Cardiac muscle cell (in vitro differentiated cells and primary cell): ENCODE results near the gene TJP2. TPM values are rescaled to one million over a fixed set of nuclear protein-coding genes. Genes with fewer than 3 reads are reported as not detected.

Experiments used
- DNase-seq, 2 donors: peaks; one replicate each; pipeline versions ENCODE4 v3.0.0 to v3.0.0-alpha.2; 2010 to 2017; ENCODE audit warnings: low read depth in 1 of 2, low spot score in 1 of 2
- H3K27ac ChIP-seq: fragments of 200-600 bp; sonication (generic); 2 replicates; pipeline ENCODE4 v1.5.1; 2016
- H3K27me3 ChIP-seq: fragments of 200-600 bp; sonication (generic); 2 replicates; pipeline ENCODE4 v1.6.0; 2016; ENCODE audit warnings: control low read depth
- H3K36me3 ChIP-seq: fragments of 200-600 bp; sonication (generic); 2 replicates; pipeline ENCODE4 v1.5.1; 2016; ENCODE audit warnings: control low read depth
- H3K4me1 ChIP-seq: fragments of 200-600 bp; sonication (generic); 2 replicates; pipeline ENCODE4 v1.8.1; 2017; ENCODE audit warnings: low read depth, mild to moderate bottlenecking, mixed run types
- H3K4me3 ChIP-seq: fragments of 200-600 bp; sonication (generic); 2 replicates; pipeline ENCODE4 v1.5.1; 2016; ENCODE audit warnings: mild to moderate bottlenecking
- H3K9me3 ChIP-seq: fragments of 200-600 bp; sonication (generic); 2 replicates; pipeline ENCODE4 v1.5.1; 2017; ENCODE audit warnings: low read depth, mild to moderate bottlenecking, control low read depth
- polyA plus RNA-seq: library from polyadenylated mRNA; unstranded; fragments of >200 nt; fragmentation: Nextera tagmentation; extraction: Ambion mirVana; gene quantifications from 2 replicates; pipeline ENCODE4 v1.2.1, GENCODE V29; 2016
- total RNA-seq: library from RNA; depleted of rRNA; stranded (reverse); fragments of >200 nt; gene quantifications from 2 replicates; pipeline ENCODE4 v1.2.3, GENCODE V29; 2016
- TF ChIP-seq, protein P1 (sequence below): IDR thresholded peaks from 2 replicates; pipeline ENCODE4 v1.5.1; 2012; ENCODE audit warnings: low read depth, mild to moderate bottlenecking, low read length

Gene TJP2
- total and polyA plus RNA-seq, 2 experiments from 2014 or later, result 69.3 to 102 TPM

DNA sequence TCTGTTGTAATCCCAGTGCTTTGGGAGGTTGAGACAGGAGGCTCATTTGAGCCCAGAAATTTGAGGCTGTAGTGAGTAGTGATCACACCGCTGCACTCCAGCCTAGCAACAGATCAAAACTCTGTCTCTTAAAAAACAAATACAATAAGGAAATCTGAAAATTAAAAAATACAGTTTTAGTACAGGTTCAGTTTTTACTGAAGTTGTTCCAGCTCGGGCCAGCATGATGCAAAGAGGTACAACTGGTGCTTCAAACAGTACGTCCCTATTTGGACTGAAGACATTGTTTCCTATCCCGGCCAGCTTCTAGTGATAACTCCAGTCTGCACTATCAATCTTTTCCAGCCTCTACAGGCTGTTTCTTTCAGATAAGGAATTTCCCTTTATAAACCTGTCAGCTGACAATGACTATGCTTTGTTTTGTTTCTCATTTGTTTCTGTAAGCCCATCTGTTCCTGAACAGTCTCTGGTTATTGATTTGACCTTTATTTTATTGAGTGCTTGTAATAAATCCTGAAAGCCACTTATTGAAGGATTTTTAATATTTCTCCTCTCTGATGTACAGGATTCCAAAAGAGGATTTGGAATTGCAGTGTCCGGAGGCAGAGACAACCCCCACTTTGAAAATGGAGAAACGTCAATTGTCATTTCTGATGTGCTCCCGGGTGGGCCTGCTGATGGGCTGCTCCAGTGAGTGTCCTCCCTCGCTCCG is 41.9 kb downstream of the TJP2 start:
- peak overlapping the region; percentile 97 for H3K27ac ChIP-seq
- TF ChIP-seq, protein P1, sequence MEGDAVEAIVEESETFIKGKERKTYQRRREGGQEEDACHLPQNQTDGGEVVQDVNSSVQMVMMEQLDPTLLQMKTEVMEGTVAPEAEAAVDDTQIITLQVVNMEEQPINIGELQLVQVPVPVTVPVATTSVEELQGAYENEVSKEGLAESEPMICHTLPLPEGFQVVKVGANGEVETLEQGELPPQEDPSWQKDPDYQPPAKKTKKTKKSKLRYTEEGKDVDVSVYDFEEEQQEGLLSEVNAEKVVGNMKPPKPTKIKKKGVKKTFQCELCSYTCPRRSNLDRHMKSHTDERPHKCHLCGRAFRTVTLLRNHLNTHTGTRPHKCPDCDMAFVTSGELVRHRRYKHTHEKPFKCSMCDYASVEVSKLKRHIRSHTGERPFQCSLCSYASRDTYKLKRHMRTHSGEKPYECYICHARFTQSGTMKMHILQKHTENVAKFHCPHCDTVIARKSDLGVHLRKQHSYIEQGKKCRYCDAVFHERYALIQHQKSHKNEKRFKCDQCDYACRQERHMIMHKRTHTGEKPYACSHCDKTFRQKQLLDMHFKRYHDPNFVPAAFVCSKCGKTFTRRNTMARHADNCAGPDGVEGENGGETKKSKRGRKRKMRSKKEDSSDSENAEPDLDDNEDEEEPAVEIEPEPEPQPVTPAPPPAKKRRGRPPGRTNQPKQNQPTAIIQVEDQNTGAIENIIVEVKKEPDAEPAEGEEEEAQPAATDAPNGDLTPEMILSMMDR, result no peak
- no peak overlapping the region for H3K4me3 ChIP-seq
- no peaks in the 10 kb centered on the region for H3K27me3 ChIP-seq
- DNase-seq, result peak; percentile 51 to 67
- H3K4me1 ChIP-seq, result peaks cover 52% of the 10 kb centered on the region
- H3K36me3 ChIP-seq, result peaks cover 13% of the 10 kb centered on the region
- no peaks in the 10 kb centered on the region for H3K9me3 ChIP-seq

DNA sequence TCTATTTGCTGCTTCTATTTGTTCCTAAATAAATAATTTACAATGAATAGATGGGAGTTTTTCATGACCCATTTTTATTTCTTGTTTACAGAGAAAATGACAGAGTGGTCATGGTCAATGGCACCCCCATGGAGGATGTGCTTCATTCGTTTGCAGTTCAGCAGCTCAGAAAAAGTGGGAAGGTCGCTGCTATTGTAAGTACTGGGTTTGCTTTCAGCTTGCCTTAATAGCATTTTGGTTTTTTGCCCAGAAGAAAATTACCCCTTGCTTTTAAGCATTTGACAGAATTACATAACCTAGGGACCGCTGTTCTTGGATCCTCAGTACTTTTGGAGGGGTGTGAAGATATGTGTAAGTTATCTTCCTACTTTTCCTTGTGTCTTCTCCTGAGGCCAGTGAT is 44.1 kb downstream of the TJP2 start:
- Histone ChIP-seq H3K9me3 (no peaks in the 10 kb centered on the region), H3K4me1 (peaks cover 35% of the 10 kb centered on the region), H3K27me3 (no peaks in the 10 kb centered on the region), H3K36me3 (peaks cover 22% of the 10 kb centered on the region), H3K27ac (peak overlapping the region; percentile 22), H3K4me3 (no peak overlapping the region)
- DNase-seq, result no peak
- TF ChIP-seq, protein P1, result no peak

DNA sequence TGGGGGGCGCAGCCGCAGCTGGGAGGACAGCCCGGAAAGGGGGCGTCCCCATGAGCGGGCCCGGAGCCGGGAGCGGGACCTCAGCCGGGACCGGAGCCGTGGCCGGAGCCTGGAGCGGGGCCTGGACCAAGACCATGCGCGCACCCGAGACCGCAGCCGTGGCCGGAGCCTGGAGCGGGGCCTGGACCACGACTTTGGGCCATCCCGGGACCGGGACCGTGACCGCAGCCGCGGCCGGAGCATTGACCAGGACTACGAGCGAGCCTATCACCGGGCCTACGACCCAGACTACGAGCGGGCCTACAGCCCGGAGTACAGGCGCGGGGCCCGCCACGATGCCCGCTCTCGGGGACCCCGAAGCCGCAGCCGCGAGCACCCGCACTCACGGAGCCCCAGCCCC is 47.0 kb downstream of the TJP2 start:
- H3K27me3 ChIP-seq, result no peaks in the 10 kb centered on the region
- no peak overlapping the region for H3K4me3 ChIP-seq
- peaks cover 30% of the 10 kb centered on the region for H3K36me3 ChIP-seq
- no peak for DNase-seq
- no peak overlapping the region for H3K27ac ChIP-seq
- H3K4me1 ChIP-seq, result peaks cover 32% of the 10 kb centered on the region
- TF ChIP-seq, protein P1, result no peak
- no peaks in the 10 kb centered on the region for H3K9me3 ChIP-seq

DNA sequence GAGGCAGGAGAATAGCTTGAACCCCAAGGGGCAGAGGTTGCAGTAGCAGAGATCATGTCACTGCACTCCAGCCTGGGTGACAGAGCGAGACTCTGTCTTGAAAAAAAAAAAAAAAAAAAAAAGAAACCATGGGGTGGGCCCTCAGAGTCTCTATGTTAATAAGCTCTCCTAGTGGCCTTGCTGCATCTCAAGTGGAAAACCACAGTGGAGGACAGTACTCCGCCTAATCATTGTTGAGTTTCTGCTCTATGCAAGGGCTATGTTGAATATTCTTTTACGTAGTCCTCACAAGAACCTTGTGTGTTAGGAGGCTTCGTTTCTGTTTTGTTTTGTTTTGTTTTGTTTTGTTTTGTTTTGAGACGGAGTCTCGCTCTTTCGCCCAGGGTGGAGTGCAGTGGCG is 48.9 kb downstream of the TJP2 start:
- TF ChIP-seq, protein P1, result no peak
- Histone ChIP-seq H3K9me3 (no peaks in the 10 kb centered on the region), H3K27me3 (no peaks in the 10 kb centered on the region), H3K4me3 (no peak overlapping the region), H3K27ac (peak overlapping the region; percentile 64), H3K36me3 (peaks cover 46% of the 10 kb centered on the region), H3K4me1 (peaks cover 22% of the 10 kb centered on the region)
- no peak for DNase-seq

DNA sequence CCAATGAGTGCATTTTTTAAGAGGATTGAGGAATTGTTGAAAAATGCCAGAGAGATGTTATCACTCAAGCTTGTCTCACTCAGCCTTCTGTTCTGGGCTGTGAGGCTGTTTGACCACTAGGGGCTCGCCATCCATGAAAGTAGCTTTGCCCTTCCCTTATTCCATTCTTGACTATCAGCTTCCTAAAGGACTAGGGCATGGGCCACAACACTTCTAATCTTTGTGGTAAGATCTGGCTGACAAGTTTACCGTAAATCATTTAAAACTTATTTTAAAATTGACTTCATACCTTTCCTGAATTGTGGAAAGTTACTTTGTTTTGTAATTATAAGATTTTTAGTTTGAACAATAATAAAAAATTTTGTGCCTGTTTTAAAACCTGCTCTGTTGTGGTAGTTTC is 49.5 kb downstream of the TJP2 start:
- peak; percentile 69 to 77 for DNase-seq
- Histone ChIP-seq H3K36me3 (peaks cover 52% of the 10 kb centered on the region), H3K4me1 (peaks cover 22% of the 10 kb centered on the region), H3K27me3 (no peaks in the 10 kb centered on the region), H3K27ac (peak overlapping the region; percentile 64), H3K9me3 (no peaks in the 10 kb centered on the region), H3K4me3 (no peak overlapping the region)
- TF ChIP-seq, protein P1, result peak; percentile 90
